ENCODE data around the gene KLK13.

Gene KLK13

GRCh38 chr19:51060336-51060735 is 4.6 kb downstream of the KLK13 start:
- DNase-seq: no peak

- DNase-seq: no peak
Measured at GRCh38 chr19:51059715-51060114, 5.2 kb downstream of the KLK13 start.

- no peak for DNase-seq
Measured at GRCh38 chr19:51055866-51056265, 9.0 kb downstream of the KLK13 start.

GRCh38 chr19:51047031-51047335 is 17.9 kb downstream of the KLK13 start:
- no peak for DNase-seq

GRCh38 chr19:51044327-51044726 is 20.6 kb downstream of the KLK13 start:
- DNase-seq: no peak

- no peak for DNase-seq
Measured at GRCh38 chr19:51043497-51043896, 21.4 kb downstream of the KLK13 start.

GRCh38 chr19:51040151-51040550 is 24.7 kb downstream of the KLK13 start:
- no peak for DNase-seq

GRCh38 chr19:51036519-51036918 is 28.4 kb downstream of the KLK13 start:
- DNase-seq: no peak

- DNase-seq: peak; percentile 86
Measured at GRCh38 chr19:51034704-51035103, 30.2 kb downstream of the KLK13 start, which contains the start of gene KLK12. Gene KLK12 (minus strand): TSS chr19:51035002. CDS start chr19:51034621, 381 bp downstream.

- no peak for DNase-seq
Measured at GRCh38 chr19:51031880-51032225, 33.0 kb downstream of the KLK13 start.

- DNase-seq: no peak
Measured at GRCh38 chr19:51031220-51031879, 33.5 kb downstream of the KLK13 start.

GRCh38 chr19:51030631-51031030 is 34.3 kb downstream of the KLK13 start:
- DNase-seq: no peak

- DNase-seq: no peak
Measured at GRCh38 chr19:51029718-51030117, 35.2 kb downstream of the KLK13 start.

- DNase-seq: no peak
Measured at GRCh38 chr19:51027873-51028272, 37.0 kb downstream of the KLK13 start.

- DNase-seq: no peak
Measured at GRCh38 chr19:51027126-51027806, 37.6 kb downstream of the KLK13 start.

- DNase-seq: peak; percentile 59
Measured at GRCh38 chr19:51026554-51026831, 38.4 kb downstream of the KLK13 start, which contains the start of gene KLK11. Gene KLK11 (minus strand): TSS chr19:51026616. CDS start chr19:51025631, 985 bp downstream.

- no peak for DNase-seq
Measured at GRCh38 chr19:51025809-51026553, 38.9 kb downstream of the KLK13 start.

- DNase-seq: no peak
Measured at GRCh38 chr19:51025401-51025800, 39.5 kb downstream of the KLK13 start.

GRCh38 chr19:51024924-51025323 is 40.0 kb downstream of the KLK13 start:
- peak; percentile 56 for DNase-seq

- DNase-seq: no peak
Measured at GRCh38 chr19:51023946-51024345, 40.9 kb downstream of the KLK13 start.

GRCh38 chr19:51022526-51022925 is 42.4 kb downstream of the KLK13 start:
- no peak for DNase-seq

GRCh38 chr19:51020988-51021651 is 43.8 kb downstream of the KLK13 start:
- no peak for DNase-seq

GRCh38 chr19:51019544-51019925 is 45.4 kb downstream of the KLK13 start, which contains the start of gene KLK10:
Gene KLK10 (minus strand): TSS chr19:51019709. CDS start chr19:51019130, 579 bp downstream.
- no peak for DNase-seq

All from NCI-H510A (cell line).